H1 (cell line): ENCODE data around the gene SLC25A17. TPM values are rescaled to one million over a fixed set of nuclear protein-coding genes. Genes with fewer than 3 reads are reported as not detected.

Experiments
- CTCF ChIA-PET: fragments of 300-600 bp; sonication (Branson Sonifier 250); formaldehyde crosslinking; loops from one replicate; lab custom pipeline; 2021; ENCODE audit not compliant: partially characterized antibody; lab: Charles Lee
- POLR2A ChIA-PET: fragments of 300-600 bp; sonication (Branson Sonifier 250); formaldehyde crosslinking; loops from one replicate; lab custom pipeline; 2021; ENCODE audit warnings: inconsistent platforms; ENCODE audit not compliant: partially characterized antibody; lab: Charles Lee
- DNase-seq, 2 experiments: peaks; one replicate each; pipeline versions ENCODE4 v3.0.0 to v3.0.0-alpha.2; 2010 to 2022; ENCODE audit warnings: low spot score in 2 of 2, low read depth in 1 of 2, mixed read lengths in 1 of 2
- FAIRE-seq: peaks from 2 replicates; lab custom pipeline; 2011; peaks lifted over from hg19 to GRCh38; lab: Jason Lieb, UNC
- H2AFZ ChIP-seq: 2 replicates; pipeline ENCODE4 v1.8.1; 2012; ENCODE audit warnings: low read length, inconsistent platforms
- H2AK5ac ChIP-seq: 2 replicates; pipeline ENCODE4 v1.6.1; 2013; ENCODE audit warnings: low read depth, low read length
- H2BK120ac ChIP-seq: replicated peaks from 2 replicates; pipeline ENCODE3; 2013; ENCODE audit warnings: low read depth, low read length, inconsistent platforms
- H2BK12ac ChIP-seq: 2 replicates; pipeline ENCODE4 v1.6.1; 2013; ENCODE audit warnings: low read depth, low read length
- H2BK15ac ChIP-seq: 2 replicates; pipeline ENCODE4 v1.6.1; 2013; ENCODE audit warnings: low read length
- H2BK20ac ChIP-seq: 2 replicates; pipeline ENCODE4 v1.6.1; 2013; ENCODE audit warnings: low read length
- H2BK5ac ChIP-seq: 2 replicates; pipeline ENCODE4 v1.6.1; 2013; ENCODE audit warnings: low read depth, low read length
- H3K14ac ChIP-seq: 2 replicates; pipeline ENCODE4 v1.6.1; 2013; ENCODE audit warnings: inconsistent platforms; ENCODE audit not compliant: insufficient read length
- H3K18ac ChIP-seq: 2 replicates; pipeline ENCODE4 v1.6.1; 2013; ENCODE audit warnings: low read length; ENCODE audit errors: extremely low read depth
- H3K23ac ChIP-seq: 2 replicates; pipeline ENCODE4 v1.6.1; 2013; ENCODE audit warnings: inconsistent platforms; ENCODE audit not compliant: insufficient read length
- H3K23me2 ChIP-seq: 2 replicates; pipeline ENCODE4 v1.6.1; 2013; ENCODE audit warnings: low read depth, low read length
- H3K27ac ChIP-seq: 2 replicates; pipeline ENCODE4 v1.6.1; 2011; ENCODE audit warnings: low read depth, low read length, inconsistent platforms
- H3K27me3 ChIP-seq, 4 experiments: replicated peaks in 1 of 4; 1 replicate in 1 of 4; 2 replicates in 3 of 4; pipeline versions ENCODE4 v1.6.1 to v1.8.1; 2011 to 2013; ENCODE audit warnings: low read length in 3 of 4, mild to moderate bottlenecking in 3 of 4, inconsistent platforms in 2 of 4, mixed read lengths in 2 of 4, moderate library complexity in 1 of 4; ENCODE audit not compliant: control insufficient read depth in 3 of 4, insufficient read depth in 3 of 4; ENCODE audit errors: extremely low read depth in 1 of 4
- H3K36me3 ChIP-seq, 4 experiments: 2 replicates each; pipeline versions ENCODE4 v1.6.1 to v1.8.1; 2011 to 2013; ENCODE audit warnings: mild to moderate bottlenecking in 4 of 4, low read length in 3 of 4, moderate library complexity in 2 of 4, control low read depth in 1 of 4, inconsistent platforms in 1 of 4; ENCODE audit not compliant: insufficient read depth in 4 of 4, control insufficient read depth in 2 of 4
- H3K4ac ChIP-seq: replicated peaks from 2 replicates; pipeline ENCODE3; 2013; ENCODE audit warnings: low read length, low read depth, mixed read lengths, inconsistent platforms; ENCODE audit not compliant: insufficient read length
- H3K4me1 ChIP-seq, 4 experiments: replicated peaks in 1 of 4; 1 replicate in 1 of 4; 2 replicates in 3 of 4; pipeline versions ENCODE4 v1.6.1 to v1.8.1; 2011 to 2013; ENCODE audit warnings: low read length in 3 of 4, inconsistent platforms in 2 of 4, mixed read lengths in 1 of 4; ENCODE audit not compliant: insufficient read depth in 4 of 4, control insufficient read depth in 3 of 4
- H3K4me2 ChIP-seq, 2 experiments: 2 replicates each; pipeline versions ENCODE4 v1.6.1 to v1.8.1; 2011 to 2013; ENCODE audit warnings: low read depth in 2 of 2, low read length in 2 of 2, control low read depth in 1 of 2, inconsistent platforms in 1 of 2, mild to moderate bottlenecking in 1 of 2; ENCODE audit not compliant: insufficient read depth in 1 of 2
- H3K4me3 ChIP-seq, 4 experiments: fragments of 200-600, 300-600 bp in 1 of 4; sonication (generic), shearing (Covaris generic), sonication (Bioruptor Twin) in 1 of 4; 2 replicates each; pipeline versions ENCODE4 v1.5.1 to v1.8.1; 2011 to 2016; ENCODE audit warnings: low read length in 4 of 4, low read depth in 3 of 4, control low read depth in 2 of 4, inconsistent platforms in 2 of 4, mild to moderate bottlenecking in 2 of 4, mixed read lengths in 1 of 4, moderate library complexity in 1 of 4; ENCODE audit not compliant: insufficient read depth in 2 of 4; ENCODE audit errors: extremely low read depth in 1 of 4
- H3K56ac ChIP-seq: replicated peaks from 2 replicates; pipeline ENCODE3; 2013; ENCODE audit warnings: low read depth, mild to moderate bottlenecking, mixed read lengths, low read length, inconsistent platforms; ENCODE audit not compliant: insufficient read length
- H3K79me1 ChIP-seq: 2 replicates; pipeline ENCODE4 v1.6.1; 2013; ENCODE audit warnings: low read depth, low read length, control low read depth
- H3K79me2 ChIP-seq, 2 experiments: 2 replicates each; pipeline versions ENCODE4 v1.6.1 to v1.8.1; 2012 to 2013; ENCODE audit warnings: low read length in 2 of 2, mild to moderate bottlenecking in 2 of 2, inconsistent platforms in 1 of 2; ENCODE audit not compliant: insufficient read depth in 2 of 2, control insufficient read depth in 1 of 2
- H3K9ac ChIP-seq, 4 experiments: replicated peaks in 1 of 4; 1 replicate in 1 of 4; 2 replicates in 3 of 4; pipeline versions ENCODE4 v1.6.1 to v1.8.1; 2011 to 2013; ENCODE audit warnings: low read depth in 3 of 4, low read length in 3 of 4, control low read depth in 2 of 4, mild to moderate bottlenecking in 2 of 4, moderate library complexity in 2 of 4, inconsistent platforms in 1 of 4; ENCODE audit errors: extremely low read depth in 1 of 4
- H3K9me3 ChIP-seq, 2 experiments: 2 replicates each; pipeline versions ENCODE4 v1.6.1 to v1.8.1; 2012 to 2013; ENCODE audit warnings: mild to moderate bottlenecking in 2 of 2, moderate library complexity in 2 of 2, control low read depth in 1 of 2, inconsistent platforms in 1 of 2, low read depth in 1 of 2, low read length in 1 of 2, mixed read lengths in 1 of 2; ENCODE audit not compliant: insufficient read depth in 2 of 2
- H4K20me1 ChIP-seq, 2 experiments: replicated peaks in 1 of 2; 2 replicates each; pipeline versions ENCODE3 to v1.8.1; 2011 to 2013; ENCODE audit warnings: inconsistent platforms in 2 of 2, low read length in 2 of 2, mild to moderate bottlenecking in 1 of 2; ENCODE audit not compliant: insufficient read depth in 2 of 2, control insufficient read depth in 1 of 2
- H4K5ac ChIP-seq: 2 replicates; pipeline ENCODE4 v1.6.1; 2013; ENCODE audit warnings: low read length, low read depth, mixed read lengths, inconsistent platforms; ENCODE audit not compliant: insufficient read length
- H4K8ac ChIP-seq: 2 replicates; pipeline ENCODE4 v1.8.0; 2013; ENCODE audit warnings: mild to moderate bottlenecking, moderate library complexity, low read length, inconsistent platforms; ENCODE audit not compliant: insufficient read depth; ENCODE audit errors: extremely low read depth
- H4K91ac ChIP-seq: replicated peaks from 2 replicates; pipeline ENCODE3; 2013; ENCODE audit warnings: low read length, mixed read lengths, inconsistent platforms; ENCODE audit not compliant: insufficient read length
- KDM5A ChIP-seq: fragments of 200-600 bp; IDR thresholded peaks from 2 replicates; pipeline ENCODE4 v1.7.1; 2012; ENCODE audit warnings: mild to moderate bottlenecking, low read length, inconsistent platforms, mixed read lengths
- NRF1 ChIP-seq: IDR thresholded peaks from 2 replicates; pipeline ENCODE4 v1.6.1; 2011; ENCODE audit warnings: mild to moderate bottlenecking, low read depth, low read length, improper control_type of control experiment
- SAP30 ChIP-seq: fragments of 300-600 bp; sonication (generic); IDR thresholded peaks from 2 replicates; pipeline ENCODE4 v1.7.1; 2012; ENCODE audit warnings: low read length, moderate library complexity, mild to moderate bottlenecking, inconsistent platforms; ENCODE audit not compliant: insufficient read depth, insufficient replicate concordance
- WGBS, 2 experiments: shearing (Covaris generic) in 1 of 2; methylation state at CpG; one replicate each; pipeline versions ENCODE4 v1.1.6 to v1.1.7; 2013 to 2015; ENCODE audit warnings: low lambda C conversion rate in 2 of 2, mixed read lengths in 2 of 2, inconsistent platforms in 1 of 2, low coverage in 1 of 2, missing lambda C conversion rate in 1 of 2; ENCODE audit not compliant: insufficient replicate concordance in 2 of 2, insufficient coverage in 1 of 2, insufficient read length in 1 of 2; ENCODE audit errors: extremely low coverage in 1 of 2, missing lambda C conversion rate in 1 of 2; 5-methylcytosine and 5-hydroxymethylcytosine counted together
- polyA plus RNA-seq, 7 experiments: library from polyadenylated mRNA; depleted of rRNA in 3 of 7; stranded (reverse) in 5 of 7; unstranded in 2 of 7; fragments of >200 nt in 5 of 7; fragments of 200-250 nt in 2 of 7; gene quantifications; 1 replicate in 5 of 7; 2 replicates in 1 of 7; 4 replicates in 1 of 7; pipeline versions ENCODE4 v1.2.1 to v1.2.3, GENCODE V29; 2011 to 2013; ENCODE audit warnings: missing spikeins in 2 of 7, mixed read lengths in 2 of 7
- total RNA-seq: library from RNA; stranded (reverse); fragmentation: NEBNext Ultra II Directional; extraction: Animal tissue kit (Norgen Biotek cat#: 25700); gene quantifications from 2 replicates; pipeline ENCODE4 v1.2.1, GENCODE V29; 2021

Gene SLC25A17
- total and polyA plus RNA-seq, 2 of the 8 experiments (the other 6 are each of a cell fraction or from before 2014, with no cell fraction given) = 17.9 to 40.4 TPM

- peak overlapping the region; percentile 98 for H3K27ac ChIP-seq
- WGBS, 2 experiments = 15% methylated on average over 16 of the region's 18 CpGs; no CpG with 5 or more reads in 1 of the 2 experiments
- peaks cover 0 to 17% (median 0%) of the 10 kb centered on the region in 4 experiments; a peak in 4 of 8 replicates for H3K36me3 ChIP-seq
- H2BK15ac ChIP-seq = no peak overlapping the region
- peak overlapping the region; percentile 98; the same call in 1 of the 2 replicates for H2BK5ac ChIP-seq
- POLR2A ChIA-PET = interaction anchor here (0.6 to 4.9 kb wide), 21 partner anchors 10 to 511 kb away, joined by 3 to 24 read pairs (median 4); partner anchors contain the start of genes ADSL and SLC25A17
- H2AK5ac ChIP-seq = no peak overlapping the region
- H4K8ac ChIP-seq = peak overlapping the region; percentile 98; the same call in 1 of the 2 replicates
- H3K9me3 ChIP-seq = no peaks in the 10 kb centered on the region
- no peak overlapping the region for H2BK12ac ChIP-seq
- H3K56ac ChIP-seq = peak overlapping the region; percentile 73
- H3K9ac ChIP-seq = peak overlapping the region; percentile 70 to 92 (median 91)
- FAIRE-seq = no peak
- no peak overlapping the region for H2BK20ac ChIP-seq
- H3K79me1 ChIP-seq = no peaks in the 10 kb centered on the region; the same call in 1 of the 2 replicates
- no peak overlapping the region for H3K14ac ChIP-seq
- H2AFZ ChIP-seq = peak overlapping the region; percentile 37; the same call in 1 of the 2 replicates
- peak overlapping the region; percentile 54 for H4K91ac ChIP-seq
- peaks cover 0 to 6% (median 0%) of the 10 kb centered on the region in 4 experiments; a peak in 2 of 7 replicates for H3K4me1 ChIP-seq
- peak overlapping the region; percentile 45 for H3K4ac ChIP-seq
- H3K79me2 ChIP-seq = peaks cover 34 to 91% of the 10 kb centered on the region in 2 experiments
- peak overlapping the region; percentile 46 for H4K5ac ChIP-seq
- TF ChIP-seq NRF1 = no peak
- TF ChIP-seq KDM5A = peak; percentile 29; the same call in 1 of the 2 replicates
- TF ChIP-seq SAP30 = peak; percentile 87
- TF ChIP-seq, all 59 proteins: peak for 2
- H3K23ac ChIP-seq = no peak overlapping the region
- H4K20me1 ChIP-seq = peaks cover 2 to 6% of the 10 kb centered on the region in 2 experiments
- peak overlapping the region; percentile 68 to 76 for H3K4me2 ChIP-seq
- 0 out of 2 replicates have a peak overlapping the region, but pooled peaks have one; percentile 43 for H3K18ac ChIP-seq
- no peak for DNase-seq
- CTCF ChIA-PET = interaction anchor here (0.6 to 1.9 kb wide), 5 partner anchors 10 to 432 kb away, joined by 3 to 11 read pairs (median 3); no protein-coding TSS in a partner anchor
- H3K23me2 ChIP-seq = peaks cover 8% of the 10 kb centered on the region
- peak overlapping the region; percentile 98 to 99 (median 98) for H3K4me3 ChIP-seq
- no peaks in the 10 kb centered on the region for H3K27me3 ChIP-seq
- H2BK120ac ChIP-seq = no peak overlapping the region
Measured at GRCh38 chr22:40857309-40857855, 38.2 kb upstream of the SLC25A17 start.
